AG09319 (cell line): ENCODE results near the gene CHIA.

Experiments used
- DNase-seq: peaks from one replicate; pipeline ENCODE4 v3.0.0-alpha.2; 2010; ENCODE audit warnings: low read depth; ENCODE audit errors: extremely low read depth
- CTCF ChIP-seq: IDR thresholded peaks from 2 replicates; pipeline ENCODE4 v1.5.1; 2011; ENCODE audit warnings: low read depth, mild to moderate bottlenecking, inconsistent platforms, low read length, moderate library complexity

Gene CHIA

GRCh38 chr1:111253876-111254275, 36.8 kb upstream of the CHIA start:
- DNase-seq, result no peak
- TF ChIP-seq CTCF, result no peak

- no peak for DNase-seq
- TF ChIP-seq CTCF, result no peak
These were observed 33.5 kb upstream of the CHIA start for GRCh38 chr1:111256988-111257658.

GRCh38 chr1:111267801-111268508, 22.7 kb upstream of the CHIA start:
- TF ChIP-seq CTCF, result no peak
- no peak for DNase-seq

GRCh38 chr1:111269825-111270406, 20.7 kb upstream of the CHIA start:
- TF ChIP-seq CTCF, result no peak
- DNase-seq, result no peak

GRCh38 chr1:111270771-111271463, 19.7 kb upstream of the CHIA start:
- no peak for DNase-seq
- no peak for TF ChIP-seq CTCF

GRCh38 chr1:111271464-111271801, 19.2 kb upstream of the CHIA start:
- no peak for DNase-seq
- no peak for TF ChIP-seq CTCF

- TF ChIP-seq CTCF, result no peak
- DNase-seq, result no peak
These were observed 18.6 kb upstream of the CHIA start for GRCh38 chr1:111272081-111272480.
